Cortex of kidney (tissue), 1 donor: ENCODE measurements around the gene C1orf87.
"Not testable (repeated sequence)": the region's sequence is repeated elsewhere in the genome, so short reads cannot be mapped to it uniquely, and the experiment has no call there.

ENCODE experiments used
- DNase-seq: peaks from one replicate; lab custom pipeline; 2025; lab: John Stamatoyannopoulos, UW

The C1orf87 gene

DNA sequence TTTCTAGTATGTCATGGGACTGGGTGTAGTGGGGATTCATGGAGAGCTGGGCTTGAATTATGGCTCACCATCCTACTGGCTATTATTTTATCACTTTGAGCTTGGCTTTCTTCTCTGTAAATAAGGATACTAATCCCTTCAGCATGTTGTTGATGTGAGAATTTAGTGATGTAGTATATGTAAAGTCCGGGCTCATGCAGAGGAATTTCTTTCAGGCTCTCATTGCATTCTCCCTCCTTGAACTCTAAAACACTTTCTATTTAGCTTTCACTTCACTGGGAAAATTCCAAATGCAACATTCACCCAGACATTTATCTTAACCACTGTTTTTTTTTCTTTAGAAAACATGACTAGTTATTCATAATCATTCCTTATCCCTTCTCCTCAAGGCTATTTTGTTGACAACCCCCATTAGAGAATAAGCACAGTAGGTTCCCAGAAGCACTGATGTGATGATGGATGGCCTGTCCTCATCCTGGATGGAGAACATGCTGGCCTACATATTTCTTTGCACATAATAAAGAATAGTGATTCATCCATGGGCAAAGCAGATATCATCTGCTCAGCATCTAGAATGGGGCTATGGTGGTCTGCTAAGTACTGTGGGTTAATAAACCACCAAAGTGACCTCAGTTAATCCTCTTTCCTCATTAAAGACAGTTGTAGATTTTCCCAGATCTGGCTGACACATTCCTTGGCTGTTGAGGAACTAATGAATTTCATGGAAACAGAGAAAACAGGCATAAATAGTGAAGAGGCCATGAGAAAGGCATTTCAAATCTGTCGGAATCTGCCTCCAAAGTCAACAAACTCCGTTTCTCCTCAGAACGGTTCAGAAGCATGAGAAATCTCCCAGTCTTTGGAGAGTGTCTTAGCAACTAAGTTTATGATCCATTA, 79.0 kb downstream of the C1orf87 start:
- no peak for DNase-seq

DNA sequence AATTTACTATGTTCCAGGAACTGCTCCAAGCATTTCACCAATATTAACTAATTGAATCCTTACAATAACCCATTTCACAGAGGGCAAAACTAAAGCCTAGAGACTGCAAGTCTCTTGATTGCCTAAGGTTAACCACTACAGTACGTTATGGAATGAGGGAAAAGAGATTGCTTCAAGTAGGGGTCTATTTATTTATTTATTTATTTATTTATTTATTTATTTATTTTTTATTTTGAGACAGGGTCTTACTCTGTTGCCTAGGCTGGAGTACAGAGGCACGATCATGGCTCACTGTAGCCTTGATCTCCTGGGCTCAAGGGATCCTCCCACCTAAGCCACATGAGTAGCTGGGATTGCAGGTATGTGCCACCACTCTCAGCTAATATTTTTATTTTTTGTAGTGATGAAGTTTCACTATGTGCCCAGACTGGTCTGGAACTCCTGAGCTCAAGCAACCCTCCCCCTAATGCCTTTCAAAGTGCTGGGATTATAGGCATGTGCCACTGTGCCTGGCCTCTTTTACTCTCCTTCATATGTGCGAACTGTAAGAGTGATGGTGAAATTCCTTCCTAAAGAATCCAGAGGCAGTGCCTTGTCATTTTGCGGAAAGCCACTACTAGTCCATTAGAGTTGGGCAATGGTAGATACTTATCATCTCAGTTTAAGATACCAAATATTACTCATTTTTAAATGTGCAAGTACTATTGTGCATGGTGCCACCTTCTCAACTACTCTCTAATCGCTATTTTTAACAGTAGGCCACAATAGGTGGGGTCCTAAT, 81.3 kb downstream of the C1orf87 start:
- no peak for DNase-seq

DNA sequence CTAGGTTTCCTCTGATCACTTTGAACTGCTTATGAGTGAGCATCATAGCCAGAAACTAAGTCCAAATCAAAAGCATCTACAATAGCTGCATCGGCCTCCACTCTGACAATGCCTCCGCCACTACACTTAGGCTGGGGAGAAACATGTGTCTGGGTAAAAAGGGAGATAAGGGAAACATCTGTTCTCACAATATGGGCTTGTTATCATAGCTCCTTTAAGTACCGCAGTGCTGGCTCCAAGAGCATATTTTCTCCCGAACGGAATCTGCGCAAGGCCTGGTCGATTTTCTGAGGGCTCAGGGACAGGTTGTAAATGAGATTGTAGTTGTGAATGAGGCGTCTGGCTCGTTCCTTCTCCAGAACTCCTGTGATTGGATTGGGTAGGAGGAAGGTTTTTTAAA, 83.1 kb downstream of the C1orf87 start:
- no peak for DNase-seq

DNA sequence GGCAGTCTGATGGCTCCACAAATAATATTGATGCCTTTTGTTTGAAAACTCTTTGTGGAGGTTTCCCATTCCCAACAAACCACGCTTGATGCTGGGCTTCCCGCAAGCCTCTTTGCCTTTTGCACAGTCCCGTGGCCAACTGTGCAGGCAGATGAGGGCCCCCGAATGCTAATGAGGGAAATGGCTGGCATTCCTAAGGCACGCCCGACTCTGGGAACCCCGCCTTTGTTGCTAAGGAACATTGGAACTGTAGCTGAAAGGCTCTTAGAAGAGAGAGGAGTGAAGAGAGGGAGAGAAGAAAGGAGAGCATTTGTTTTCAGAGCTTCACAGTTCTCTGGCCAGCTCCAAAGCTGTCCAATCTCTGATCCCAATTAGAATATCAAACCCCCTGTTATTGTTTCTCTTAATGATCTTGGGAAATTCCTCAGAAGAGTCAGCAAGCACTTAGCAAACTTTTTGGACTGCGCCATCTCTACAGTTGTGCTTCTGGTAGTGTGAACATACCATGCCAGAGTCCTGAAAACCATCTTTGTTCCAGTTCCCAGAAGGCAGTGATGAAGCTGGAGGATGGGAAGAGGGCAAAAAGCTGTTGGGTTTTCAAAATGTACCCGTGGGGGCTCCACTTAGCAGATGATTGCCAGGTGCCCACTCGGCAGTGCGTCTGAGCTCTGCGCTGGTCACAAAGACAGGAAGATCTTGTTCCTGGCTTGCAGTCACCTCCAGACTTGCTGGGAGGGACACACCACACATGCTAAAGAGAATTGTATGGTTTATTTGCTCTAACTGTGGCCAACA, 86.9 kb downstream of the C1orf87 start:
- DNase-seq: no peak

DNA sequence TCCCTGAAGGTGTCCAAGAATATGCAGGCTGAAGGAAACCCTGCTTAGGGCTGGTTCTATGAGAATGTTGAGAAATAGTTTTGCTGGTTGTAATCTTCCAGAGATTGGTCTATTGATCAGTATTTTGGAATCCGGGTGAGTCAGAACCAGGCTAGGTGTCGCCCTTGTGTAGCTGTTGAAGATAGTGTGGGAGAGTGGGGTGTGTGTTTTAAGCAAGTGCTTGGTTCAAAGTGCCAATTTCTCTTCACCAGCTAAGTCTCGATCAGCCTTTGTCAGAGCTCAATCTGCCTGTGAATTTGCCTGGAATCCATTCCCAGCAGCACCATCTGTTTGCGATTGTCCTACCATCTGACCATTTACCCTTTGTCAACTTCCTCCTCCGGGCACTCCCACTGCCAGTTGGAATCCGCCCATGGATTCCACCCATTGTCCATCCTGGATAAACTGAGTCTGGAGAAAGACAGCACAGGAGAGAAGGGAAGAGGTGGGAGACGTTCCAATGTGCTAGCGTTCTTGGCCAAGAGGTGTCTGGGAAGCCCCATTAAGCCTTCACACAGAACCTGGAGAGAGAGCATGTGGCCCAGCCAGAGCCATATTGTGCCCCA, 87.6 kb downstream of the C1orf87 start:
- no peak for DNase-seq

DNA sequence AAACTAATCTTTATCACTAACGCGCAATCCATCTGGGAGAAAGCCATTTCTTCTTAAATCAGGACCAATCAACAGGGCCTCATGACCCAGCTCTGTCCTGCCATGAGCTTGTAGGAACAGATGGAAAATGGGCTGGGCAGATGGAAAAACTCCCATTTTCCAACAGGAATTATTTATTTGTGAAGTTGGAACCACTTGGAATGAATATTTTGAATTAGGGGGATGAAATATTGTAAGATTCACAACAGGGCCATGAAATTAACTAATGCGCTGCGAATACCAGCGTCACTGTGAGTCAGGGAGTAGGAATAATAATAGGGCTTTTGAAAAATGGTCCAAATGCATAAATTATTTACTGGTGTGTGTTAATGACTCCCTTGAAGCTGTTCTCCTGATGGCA, 93.9 kb downstream of the C1orf87 start:
- no peak for DNase-seq

DNA sequence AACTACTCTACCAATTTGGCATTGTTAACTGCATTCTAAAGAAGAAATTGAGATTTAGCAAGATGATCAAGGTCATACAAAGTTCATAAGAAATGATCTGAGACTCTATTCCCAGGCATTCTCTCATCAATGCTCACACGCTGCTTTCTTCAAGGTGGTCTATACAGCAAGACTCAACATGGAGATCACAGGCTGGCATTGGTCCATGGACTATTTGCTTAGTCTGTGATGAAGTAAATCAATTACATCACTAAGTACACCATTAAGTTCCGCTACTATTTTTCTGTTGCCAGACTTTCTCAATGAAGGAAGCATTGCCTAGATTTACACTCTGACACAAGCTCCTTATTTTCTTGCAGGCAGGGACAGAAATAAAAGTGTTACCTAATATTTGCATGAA, 95.1 kb downstream of the C1orf87 start:
- DNase-seq: no peak

DNA sequence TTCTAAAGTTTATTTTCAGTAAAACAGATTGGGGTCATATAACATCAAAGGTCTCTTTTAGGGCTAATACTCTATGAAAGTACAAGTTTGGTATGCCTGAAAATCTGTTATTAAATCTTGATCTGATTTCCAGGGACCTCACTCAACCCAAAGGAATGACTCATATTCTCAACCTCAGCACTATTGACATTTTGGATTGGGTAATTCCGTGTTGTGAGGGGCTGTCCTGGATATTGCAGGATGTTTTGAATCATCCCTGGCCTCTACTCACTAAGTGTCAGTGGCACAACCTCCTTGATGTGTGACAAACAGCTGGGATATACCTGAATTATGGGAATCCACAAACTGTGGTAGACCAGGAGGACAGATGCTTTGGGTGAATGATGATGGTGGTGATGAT, 95.5 kb downstream of the C1orf87 start:
- no peak for DNase-seq

DNA sequence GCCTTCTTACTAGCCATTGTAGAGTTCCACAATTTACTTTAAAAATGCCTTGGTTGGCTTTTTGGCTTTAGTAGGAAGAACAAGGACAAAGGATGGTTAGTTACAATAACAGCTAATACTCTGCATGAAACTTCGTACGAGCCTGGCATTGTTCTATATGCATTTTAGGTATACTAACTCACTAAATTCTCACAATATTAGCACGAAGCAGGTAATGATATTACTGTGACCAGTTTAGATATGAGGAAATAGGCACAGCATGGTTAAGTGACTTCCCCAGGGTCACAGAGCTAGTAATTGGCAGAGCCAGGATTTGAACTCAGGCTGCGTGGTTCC, 96.5 kb downstream of the C1orf87 start:
- DNase-seq: no peak

DNA sequence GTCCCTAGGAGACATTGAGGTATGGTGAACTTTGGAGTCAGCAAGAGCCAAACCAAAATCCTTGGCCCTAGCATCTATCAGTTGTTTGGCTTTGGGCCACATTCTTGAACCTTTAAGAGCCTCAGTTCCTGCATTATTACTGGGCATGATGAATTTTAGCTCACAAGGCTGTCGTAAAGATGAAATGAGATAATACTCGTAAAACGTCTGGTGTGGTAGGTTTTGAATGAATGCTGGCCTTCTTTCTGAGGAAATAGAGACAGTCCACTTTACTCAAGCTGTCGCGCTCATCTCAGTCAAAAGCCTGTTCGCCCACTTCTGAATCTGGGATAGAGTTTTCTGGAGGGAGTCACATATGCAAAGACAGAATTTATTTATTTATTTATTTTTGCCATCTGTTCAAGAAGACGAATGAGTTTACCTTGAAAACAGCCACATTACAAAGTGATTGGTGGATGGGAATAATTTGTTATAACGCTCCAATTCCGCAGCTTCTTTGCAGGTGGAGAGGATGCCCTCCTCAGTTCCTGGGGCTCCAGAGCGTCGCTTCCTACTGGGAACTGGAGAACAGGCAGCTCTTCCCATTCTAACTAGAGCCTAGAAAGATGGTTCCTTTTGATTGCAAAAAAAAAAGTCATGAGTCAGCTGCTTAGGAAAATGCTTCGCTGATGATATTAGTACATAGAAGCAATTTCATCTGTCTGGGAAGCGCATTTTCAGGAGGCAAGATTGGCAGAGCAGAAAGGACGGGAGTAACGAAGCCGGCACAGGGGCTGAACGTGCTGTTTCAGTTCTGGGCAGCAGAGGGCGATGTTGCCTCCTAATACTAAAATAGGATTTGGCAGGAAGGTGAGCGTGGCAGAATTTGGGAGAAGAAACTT, 97.1 kb downstream of the C1orf87 start:
- no peak for DNase-seq

DNA sequence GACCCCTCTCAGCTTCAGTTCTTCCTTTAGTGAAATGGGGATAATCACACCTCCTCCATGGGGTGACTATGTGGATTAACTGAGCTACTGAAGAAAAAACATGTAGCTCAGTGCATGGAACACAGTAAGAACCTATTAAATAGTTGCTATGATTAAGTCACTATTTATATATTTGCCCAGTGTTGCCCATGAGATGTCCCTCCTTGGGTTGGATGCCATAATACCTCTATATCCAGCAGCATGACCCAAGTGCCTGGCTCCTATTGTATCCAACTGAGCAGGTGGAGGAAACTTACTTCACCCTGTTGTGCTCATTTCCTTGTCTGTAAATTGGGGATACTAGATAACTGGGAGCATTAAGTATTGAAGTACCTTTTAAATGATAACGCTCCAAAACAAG, 99.9 kb downstream of the C1orf87 start:
- DNase-seq: no peak

DNA sequence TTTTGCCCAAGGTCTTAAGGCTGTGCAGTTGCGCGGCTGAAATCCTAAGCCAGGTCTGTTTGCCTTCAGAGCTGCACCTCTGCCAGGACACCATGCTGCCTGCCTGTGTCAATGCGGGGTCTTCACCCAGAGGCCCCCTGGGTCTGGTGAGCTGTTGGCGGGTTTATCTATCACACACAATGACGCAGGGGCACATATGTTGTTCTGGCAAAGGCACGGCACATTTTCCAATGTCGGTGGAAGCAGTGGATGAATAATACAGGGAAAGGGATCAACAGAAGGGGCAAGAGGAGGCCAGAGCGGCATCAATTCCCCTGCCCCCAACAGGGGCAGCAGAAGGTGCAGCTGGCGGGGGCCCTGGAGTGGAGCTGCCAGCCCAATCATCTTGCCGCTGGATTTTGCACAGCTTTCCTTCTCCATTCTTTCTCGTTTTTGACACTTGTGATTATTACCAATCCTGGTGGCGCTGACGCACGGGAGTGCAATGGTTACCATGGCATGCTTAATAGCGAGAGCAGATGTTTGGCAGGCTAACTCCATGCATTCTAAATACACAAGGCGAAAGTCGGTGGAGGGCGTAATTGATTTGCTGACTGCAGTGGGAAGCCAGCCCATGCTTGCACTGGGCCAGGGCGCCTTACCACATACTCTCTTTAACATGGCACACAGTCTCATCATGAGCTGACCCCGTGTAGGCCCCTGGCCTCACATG, 101.2 kb downstream of the C1orf87 start:
- no peak for DNase-seq

DNA sequence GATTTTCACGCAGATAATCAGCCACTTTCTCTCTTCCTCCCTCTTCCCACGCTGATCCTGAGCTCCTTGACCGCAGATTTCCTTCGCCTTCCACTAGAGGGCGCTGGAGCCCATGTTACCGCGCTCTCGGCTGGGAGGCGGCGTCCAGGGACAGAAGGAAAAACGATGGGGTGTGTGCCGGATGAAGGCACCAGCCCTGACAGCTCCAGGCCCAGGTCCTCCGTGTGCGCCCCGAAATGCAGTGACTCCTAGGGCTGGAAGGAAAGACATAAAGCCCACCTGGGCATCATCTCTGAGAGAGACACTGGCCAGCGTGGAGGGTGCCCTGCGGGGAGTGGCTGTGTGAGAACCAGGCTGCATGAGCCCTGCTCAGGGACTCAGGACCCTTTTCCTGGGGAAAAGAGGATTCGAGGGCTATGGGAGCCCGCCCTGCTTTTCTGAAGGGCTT, 102.1 kb downstream of the C1orf87 start:
- no peak for DNase-seq

DNA sequence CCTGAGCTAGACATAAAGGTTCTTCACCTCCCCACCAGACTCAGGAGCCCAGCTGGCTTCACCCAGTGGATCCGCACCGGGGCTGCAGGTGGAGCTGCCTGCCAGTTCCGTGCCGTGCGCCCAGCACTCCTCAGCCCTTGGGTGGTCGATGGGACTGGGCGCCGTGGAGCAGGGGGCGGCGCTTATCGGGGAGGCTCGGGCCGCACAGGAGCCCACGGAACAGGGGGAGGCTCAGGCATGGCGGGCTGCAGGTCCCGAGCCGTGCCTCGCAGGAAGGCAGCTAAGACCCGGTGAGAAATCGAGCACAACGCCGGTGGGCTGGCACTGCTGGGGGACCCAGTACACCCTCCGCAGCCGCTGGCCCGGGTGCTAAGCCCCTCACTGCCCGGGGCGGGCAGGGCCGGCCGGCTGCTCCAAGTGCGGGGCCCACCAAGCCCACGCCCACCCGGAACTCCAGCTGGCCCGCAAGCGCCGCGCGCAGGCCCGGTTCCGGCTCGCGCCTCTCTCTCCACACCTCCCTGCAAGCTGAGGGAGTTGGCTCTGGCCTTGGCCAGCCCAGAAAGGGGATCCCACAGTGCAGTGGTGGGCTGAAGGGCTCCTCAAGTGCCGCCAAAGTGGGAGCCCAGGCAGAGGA, 103.9 kb downstream of the C1orf87 start:
- DNase-seq: not testable (repeated sequence)

DNA sequence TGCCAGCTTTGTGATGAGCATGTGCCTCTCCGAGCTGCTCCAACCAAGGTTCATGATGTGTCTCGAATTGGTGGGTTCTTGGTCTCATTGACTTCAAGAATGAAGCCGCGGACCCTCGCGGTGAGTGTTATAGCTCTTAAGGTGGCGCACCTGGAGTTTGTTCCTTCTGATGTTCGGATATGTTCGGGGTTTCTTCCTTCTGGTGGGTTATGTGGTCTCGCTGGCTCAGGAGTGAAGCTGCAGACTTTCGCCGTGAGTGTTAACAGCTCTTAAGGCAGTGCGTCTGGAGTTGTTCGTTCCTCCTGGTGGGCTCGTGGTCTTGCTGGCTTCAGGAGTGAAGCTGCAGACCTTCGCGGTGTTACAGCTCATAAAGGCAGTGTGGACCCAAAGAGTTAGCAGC, 104.8 kb downstream of the C1orf87 start:
- DNase-seq: not testable (repeated sequence)

DNA sequence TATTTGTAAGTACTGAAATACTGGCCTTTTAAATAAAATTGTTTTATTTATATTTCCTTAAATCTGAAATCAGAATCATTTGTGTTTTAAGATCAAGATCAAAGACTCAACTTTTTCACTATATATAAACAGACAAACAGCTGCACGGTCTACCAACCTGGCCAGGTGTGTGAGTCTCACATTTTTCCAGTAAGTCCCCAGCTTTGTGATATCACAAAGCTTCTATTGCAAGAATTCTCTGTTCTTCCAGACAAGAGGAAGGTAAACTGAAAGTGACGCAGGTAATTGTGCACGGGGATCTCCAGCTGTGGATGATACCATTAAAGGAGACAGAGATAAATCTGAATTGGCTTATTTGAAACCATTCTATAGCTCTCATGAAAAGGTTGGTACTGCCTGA, 105.8 kb downstream of the C1orf87 start:
- DNase-seq: no peak

DNA sequence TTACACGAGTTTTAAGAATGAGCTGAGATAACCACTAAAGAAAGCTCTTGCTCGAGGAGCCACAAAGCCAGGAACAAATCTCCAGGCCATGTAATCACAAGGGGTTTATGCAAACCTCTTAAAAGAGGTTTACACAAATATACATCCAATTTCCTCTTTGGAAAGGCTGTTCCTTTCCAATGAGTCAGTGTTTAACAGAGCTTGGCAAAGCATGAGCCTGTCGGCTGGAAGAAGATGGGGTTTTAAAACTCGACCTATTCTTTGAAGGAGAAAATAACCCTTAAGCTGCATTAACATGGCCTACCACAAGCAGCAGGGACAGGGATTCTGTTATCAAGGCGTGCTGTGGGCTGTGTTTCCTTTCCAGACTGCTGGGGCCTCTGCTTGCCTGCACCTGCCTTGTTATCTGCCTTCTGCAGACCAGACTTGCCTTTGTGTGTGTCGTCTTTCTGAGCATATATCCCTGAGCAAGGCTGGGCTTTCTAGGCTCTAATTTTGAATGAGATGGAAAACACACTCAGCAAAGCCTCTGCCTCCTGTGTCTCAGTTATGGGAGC, 106.4 kb downstream of the C1orf87 start:
- no peak for DNase-seq

DNA sequence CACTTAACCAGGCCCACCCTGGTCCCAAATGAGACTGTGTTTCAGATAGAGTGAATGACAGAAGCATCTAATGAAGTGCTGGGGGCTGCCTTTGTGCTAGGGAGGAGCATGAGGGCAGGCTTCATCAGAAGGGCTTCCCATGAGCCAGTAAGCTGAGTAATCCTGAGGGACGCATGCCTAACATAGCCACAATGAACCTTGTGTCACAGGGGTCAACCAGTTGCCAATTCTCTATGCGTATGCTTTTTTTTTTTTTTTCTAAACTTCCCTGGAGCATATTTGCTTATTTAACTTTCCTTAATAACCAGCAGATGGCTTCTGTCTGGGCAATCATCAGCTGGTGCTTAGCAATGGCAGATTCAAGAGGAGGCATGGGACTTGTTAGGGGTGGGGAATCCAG, 121.5 kb downstream of the C1orf87 start:
- no peak for DNase-seq

DNA sequence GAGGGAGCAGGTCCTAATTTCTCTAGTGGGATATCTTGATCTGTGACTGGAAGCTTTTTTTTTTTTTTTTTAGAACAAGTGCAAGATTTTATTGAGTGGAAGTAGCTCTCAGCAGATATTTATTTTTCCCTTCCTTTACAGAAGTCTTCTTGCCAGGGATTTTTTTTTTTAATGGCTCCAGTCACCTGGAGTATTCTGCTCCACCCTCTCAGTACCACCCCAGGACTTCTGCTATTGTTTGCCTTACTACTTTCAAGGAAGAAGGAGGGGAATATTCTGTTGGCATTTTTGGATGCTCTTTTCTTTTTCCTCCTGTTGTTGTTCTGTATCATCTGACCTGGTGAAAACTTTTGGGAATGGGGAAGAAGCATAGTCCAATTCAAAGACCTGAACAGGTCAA, 123.9 kb downstream of the C1orf87 start:
- no peak for DNase-seq

DNA sequence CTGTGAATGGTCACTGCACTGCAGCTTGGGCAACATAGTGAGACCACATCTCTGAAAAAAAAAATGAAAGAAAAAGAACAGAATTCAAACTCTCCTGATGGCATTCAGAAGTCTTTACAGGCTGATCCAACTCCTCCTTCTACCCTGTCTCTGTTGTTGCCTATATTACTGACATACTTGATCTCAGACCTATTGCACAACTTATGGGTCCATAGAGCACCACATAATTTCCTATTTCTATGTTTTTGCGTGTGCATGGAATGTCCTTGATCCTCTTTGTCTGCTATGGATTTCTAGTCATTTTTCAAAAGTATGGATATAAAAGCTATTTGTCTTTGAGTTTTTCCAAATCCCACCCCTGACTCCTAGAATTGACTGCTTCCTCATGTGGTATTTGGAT, 124.6 kb downstream of the C1orf87 start:
- DNase-seq: no peak
